SK-N-SH treated with all-trans-retinoic acid at 6 μM for 48 hours (cell line): ENCODE results near the gene SUSD4.
A peak's percentile ranks its signal among the peaks of the same experiment; 100 is the strongest.

Experiments used
- ATAC-seq: fragments of 200-7000 bp; cut with Tn5 transposase; 3 replicates; pipeline ENCODE4 v1.9.1; 2020; ENCODE audit warnings: mild to moderate bottlenecking, moderate library complexity
- ARNTL ChIP-seq: fragments of 450-650 bp; formaldehyde crosslinking; IDR thresholded peaks from 2 replicates; pipeline ENCODE4 v1.5.0; 2020; ENCODE audit warnings: low read depth, mild to moderate bottlenecking, moderate library complexity, borderline replicate concordance
- BACH2 ChIP-seq: fragments of 250-450 bp; sonication (Bioruptor Pico); IDR thresholded peaks from 2 replicates; pipeline ENCODE4 v1.9.0; 2021; ENCODE audit warnings: mild to moderate bottlenecking, borderline replicate concordance
- CREB5 ChIP-seq: fragments of 250-450 bp; sonication (Bioruptor Pico); IDR thresholded peaks from 2 replicates; pipeline ENCODE4 v1.5.1; 2020; ENCODE audit warnings: low read depth, mild to moderate bottlenecking, moderate library complexity
- CSDC2 ChIP-seq: fragments of 250-450 bp; sonication (Bioruptor Pico); IDR thresholded peaks from 2 replicates; pipeline ENCODE4 v1.5.0; 2020; ENCODE audit warnings: mild to moderate bottlenecking, moderate library complexity
- ESRRG ChIP-seq: fragments of 250-450 bp; sonication (Bioruptor Pico); IDR thresholded peaks from 2 replicates; pipeline ENCODE4 v1.6.1; 2021; ENCODE audit warnings: mild to moderate bottlenecking
- GLIS3 ChIP-seq: fragments of 250-450 bp; sonication (Bioruptor Pico); IDR thresholded peaks from 2 replicates; pipeline ENCODE4 v1.5.0; 2020; ENCODE audit warnings: mild to moderate bottlenecking, moderate library complexity
- ISL1 ChIP-seq: fragments of 250-450 bp; sonication (Bioruptor Pico); IDR thresholded peaks from 2 replicates; pipeline ENCODE4 v2.1.2; 2022; ENCODE audit warnings: mild to moderate bottlenecking, moderate library complexity
- PATZ1 ChIP-seq: fragments of 250-450 bp; sonication (Bioruptor Pico); IDR thresholded peaks from 2 replicates; pipeline ENCODE4 v1.8.0; 2020; ENCODE audit warnings: mild to moderate bottlenecking, moderate library complexity, borderline replicate concordance
- POU6F1 ChIP-seq: fragments of 250-450 bp; sonication (Bioruptor Pico); IDR thresholded peaks from 2 replicates; pipeline ENCODE4 v1.8.0; 2021; ENCODE audit warnings: low read depth, mild to moderate bottlenecking, moderate library complexity, borderline replicate concordance
- PPARA ChIP-seq: fragments of 250-450 bp; sonication (Bioruptor Pico); IDR thresholded peaks from 2 replicates; pipeline ENCODE4 v1.5.0; 2020; ENCODE audit warnings: mild to moderate bottlenecking, borderline replicate concordance
- RARB ChIP-seq: fragments of 250-450 bp; sonication (Bioruptor Pico); IDR thresholded peaks from 2 replicates; pipeline ENCODE4 v1.8.0; 2021; ENCODE audit warnings: mild to moderate bottlenecking, moderate library complexity
- SNAI2 ChIP-seq: fragments of 250-450 bp; sonication (Bioruptor Pico); IDR thresholded peaks from 2 replicates; pipeline ENCODE4 v1.5.0; 2020; ENCODE audit warnings: mild to moderate bottlenecking, moderate library complexity
- TCF4 ChIP-seq: fragments of 250-450 bp; sonication (Bioruptor Pico); IDR thresholded peaks from 2 replicates; pipeline ENCODE4 v1.8.0; 2021; ENCODE audit warnings: mild to moderate bottlenecking, moderate library complexity, borderline replicate concordance
- TSHZ2 ChIP-seq: fragments of 250-450 bp; sonication (Bioruptor Pico); IDR thresholded peaks from 2 replicates; pipeline ENCODE4 v1.5.0; 2020; ENCODE audit warnings: mild to moderate bottlenecking, moderate library complexity
- ZC3H10 ChIP-seq: fragments of 250-450 bp; sonication (Bioruptor Pico); IDR thresholded peaks from 2 replicates; pipeline ENCODE4 v1.5.1; 2021; ENCODE audit warnings: mild to moderate bottlenecking, moderate library complexity
- ZFP3 ChIP-seq: fragments of 250-450 bp; sonication (Bioruptor Pico); IDR thresholded peaks from 2 replicates; pipeline ENCODE4 v1.5.0; 2020; ENCODE audit warnings: mild to moderate bottlenecking, moderate library complexity
- ZFP30 ChIP-seq: fragments of 450-650 bp; formaldehyde crosslinking; IDR thresholded peaks from 2 replicates; pipeline ENCODE4 v1.5.0; 2022; ENCODE audit warnings: mild to moderate bottlenecking, moderate library complexity
- ZNF565 ChIP-seq: fragments of 450-650 bp; formaldehyde crosslinking; conservative IDR thresholded peaks from 2 replicates; pipeline ENCODE4 v1.5.0; 2020; ENCODE audit warnings: low read depth, mild to moderate bottlenecking, moderate library complexity
- ZNF8 ChIP-seq: fragments of 450-650 bp; formaldehyde crosslinking; IDR thresholded peaks from 2 replicates; pipeline ENCODE4 v1.5.0; 2020; ENCODE audit warnings: mild to moderate bottlenecking, moderate library complexity

SUSD4 gene

GRCh38 chr1:223394242-223394641, 30.3 kb upstream of the SUSD4 start:
- peak; percentile 42 for ATAC-seq
- TF ChIP-seq CSDC2 (CRISPR knock-in tag) (no peak), PATZ1 (no peak), CREB5 (CRISPR knock-in tag) (no peak), PPARA (CRISPR knock-in tag) (no peak), RARB (CRISPR knock-in tag) (no peak), ARNTL (CRISPR knock-in tag) (no peak), ESRRG (no peak), SNAI2 (CRISPR knock-in tag) (no peak), POU6F1 (no peak)

- TF ChIP-seq ZNF565 (CRISPR knock-in tag) (no peak), GLIS3 (no peak), BACH2 (CRISPR knock-in tag) (no peak), ISL1 (CRISPR knock-in tag) (no peak), ARNTL (CRISPR knock-in tag) (no peak), ZNF8 (CRISPR knock-in tag) (no peak), ESRRG (no peak), ZFP3 (CRISPR knock-in tag) (no peak), ZFP30 (CRISPR knock-in tag) (no peak)
- peak; percentile 72 for ATAC-seq
Observed at GRCh38 chr1:223393275-223394214, 29.6 kb upstream of the SUSD4 start, which contains the start of gene CCDC185. CCDC185 (plus strand) TSS chr1:223393415; CDS start chr1:223393476, 61 bp downstream.

GRCh38 chr1:223390618-223391017, 26.6 kb upstream of the SUSD4 start:
- no peak for ATAC-seq
- TF ChIP-seq ZNF565 (CRISPR knock-in tag) (no peak), ARNTL (CRISPR knock-in tag) (no peak), ZFP30 (CRISPR knock-in tag) (no peak), CSDC2 (CRISPR knock-in tag) (no peak)
- TF ChIP-seq, all 23 proteins: peak for 0

- TF ChIP-seq TSHZ2 (CRISPR knock-in tag) = no peak
- no peak for TF ChIP-seq TCF4 (CRISPR knock-in tag)
- no peak; the same call in 2 of the 3 replicates for ATAC-seq
Observed at GRCh38 chr1:223386013-223386412, 22.0 kb upstream of the SUSD4 start.

GRCh38 chr1:223378754-223379153, 14.8 kb upstream of the SUSD4 start:
- no peak for TF ChIP-seq ZC3H10 (CRISPR knock-in tag)
- no peak for TF ChIP-seq PATZ1
- TF ChIP-seq TCF4 (CRISPR knock-in tag) = no peak
- no peak for TF ChIP-seq SNAI2 (CRISPR knock-in tag)
- no peak for ATAC-seq
